HPDE6-E6E7 (cell line): ENCODE data around the gene ETFB.

Experiments used
- DNase-seq: peaks from one replicate; pipeline ENCODE4 v3.0.0; 2011; ENCODE audit warnings: missing footprints; ENCODE audit errors: extremely low spot score

ETFB gene

GRCh38 chr19:51327066-51328001, 38.9 kb downstream of the ETFB start:
- peak; percentile 49 for DNase-seq

- no peak for DNase-seq
These were observed 39.7 kb downstream of the ETFB start for GRCh38 chr19:51326216-51327065.

GRCh38 chr19:51325161-51325976, 40.8 kb downstream of the ETFB start:
- no peak for DNase-seq

- no peak for DNase-seq
These were observed 42.1 kb downstream of the ETFB start for GRCh38 chr19:51324167-51324481.

GRCh38 chr19:51323481-51324166, 42.6 kb downstream of the ETFB start:
- DNase-seq = no peak

- DNase-seq = no peak
These were observed 44.4 kb downstream of the ETFB start for GRCh38 chr19:51321799-51322198.

- DNase-seq = no peak
These were observed 45.9 kb downstream of the ETFB start for GRCh38 chr19:51320280-51320657.

GRCh38 chr19:51319649-51320279, 46.4 kb downstream of the ETFB start:
- DNase-seq = no peak

- no peak for DNase-seq
These were observed 47.2 kb downstream of the ETFB start for GRCh38 chr19:51318687-51319648.

GRCh38 chr19:51317968-51318367, 48.2 kb downstream of the ETFB start:
- no peak for DNase-seq

GRCh38 chr19:51317376-51317775, 48.8 kb downstream of the ETFB start:
- DNase-seq = no peak

GRCh38 chr19:51316688-51317087, 49.5 kb downstream of the ETFB start:
- DNase-seq = no peak

GRCh38 chr19:51311351-51312257, 54.6 kb downstream of the ETFB start, which contains the start of gene IGLON5:
Gene IGLON5, plus strand, starts transcription at chr19:51311644. Its CDS starts 204 bp downstream, at chr19:51311848.
- no peak for DNase-seq

GRCh38 chr19:51305479-51305878, 60.7 kb downstream of the ETFB start:
- DNase-seq = no peak

- DNase-seq = no peak
These were observed 64.9 kb downstream of the ETFB start for GRCh38 chr19:51301266-51301665.

- no peak for DNase-seq
These were observed 68.8 kb downstream of the ETFB start for GRCh38 chr19:51297406-51297805.

GRCh38 chr19:51296336-51297093, 69.7 kb downstream of the ETFB start:
- no peak for DNase-seq
